ENCODE results near the gene SLC25A38.
A peak's percentile ranks its signal among the peaks of the same experiment; 100 is the strongest.
"Not testable (repeated sequence)": the region's sequence is repeated elsewhere in the genome, so short reads cannot be mapped to it uniquely, and the experiment has no call there.

Gene SLC25A38, protein sequence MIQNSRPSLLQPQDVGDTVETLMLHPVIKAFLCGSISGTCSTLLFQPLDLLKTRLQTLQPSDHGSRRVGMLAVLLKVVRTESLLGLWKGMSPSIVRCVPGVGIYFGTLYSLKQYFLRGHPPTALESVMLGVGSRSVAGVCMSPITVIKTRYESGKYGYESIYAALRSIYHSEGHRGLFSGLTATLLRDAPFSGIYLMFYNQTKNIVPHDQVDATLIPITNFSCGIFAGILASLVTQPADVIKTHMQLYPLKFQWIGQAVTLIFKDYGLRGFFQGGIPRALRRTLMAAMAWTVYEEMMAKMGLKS

DNA sequence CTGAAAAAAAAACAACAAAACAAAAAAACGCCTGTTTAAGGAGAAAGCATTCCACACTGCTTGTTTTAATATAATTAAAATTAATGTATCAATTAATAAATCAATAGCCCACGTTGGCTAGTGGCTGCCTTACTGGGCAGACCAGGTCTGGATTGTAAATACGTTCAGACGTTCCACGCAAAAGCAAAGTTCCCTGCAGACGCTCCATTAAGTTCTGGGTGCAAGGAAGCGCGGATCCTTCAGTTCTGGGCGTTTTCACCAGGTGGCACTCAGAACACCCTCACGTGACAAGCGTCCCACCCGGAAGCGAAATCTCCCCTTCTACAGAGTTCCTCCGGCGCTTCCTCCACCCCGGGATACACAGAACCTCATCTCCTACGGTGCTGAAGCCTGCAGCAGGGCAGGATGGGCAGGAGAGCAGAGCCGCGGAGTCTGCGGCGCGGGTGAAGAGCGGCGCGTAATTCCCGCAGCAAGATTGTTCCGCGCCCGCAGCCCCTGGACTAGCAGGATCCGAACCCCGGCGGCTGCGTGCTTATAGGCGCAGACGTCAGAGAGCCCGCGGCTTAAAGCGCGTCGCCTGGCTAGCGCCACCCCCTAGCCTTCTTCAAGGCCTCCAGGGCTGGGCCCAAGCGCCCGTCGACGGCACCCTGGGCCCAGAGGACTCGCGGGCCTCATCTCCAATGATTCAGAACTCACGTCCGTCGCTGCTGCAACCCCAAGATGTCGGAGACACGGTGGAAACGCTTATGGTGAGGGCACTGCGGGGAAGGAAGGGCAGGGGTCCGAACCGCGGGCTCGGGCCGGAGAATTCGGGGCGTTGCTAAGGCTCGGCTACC, at the start of gene SLC25A38:
SLC25A38 (plus strand) TSS at position 326 of the 836 bp plus-strand sequence; CDS start at position 681, 355 bp downstream.
- no peak for DNase-seq

DNA sequence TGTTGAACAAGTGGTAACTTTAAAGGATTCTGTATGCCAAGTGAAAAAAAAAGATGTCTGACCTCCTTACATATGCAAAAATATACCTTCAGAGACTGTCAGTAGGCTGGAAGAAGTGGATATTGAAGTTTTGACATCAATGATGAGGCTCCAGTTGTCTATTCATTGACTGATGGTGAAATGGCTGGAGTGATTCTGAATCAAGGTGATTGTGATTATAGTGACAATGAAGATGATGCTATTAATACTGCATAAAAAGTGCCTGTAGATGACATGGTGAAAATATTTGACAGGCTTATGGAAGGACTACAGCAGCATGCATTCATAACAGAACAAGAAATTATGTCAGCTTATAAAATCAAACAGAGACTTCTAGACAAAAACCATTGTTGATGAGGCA, 49.6 kb upstream of the SLC25A38 start:
- DNase-seq = no peak

DNA sequence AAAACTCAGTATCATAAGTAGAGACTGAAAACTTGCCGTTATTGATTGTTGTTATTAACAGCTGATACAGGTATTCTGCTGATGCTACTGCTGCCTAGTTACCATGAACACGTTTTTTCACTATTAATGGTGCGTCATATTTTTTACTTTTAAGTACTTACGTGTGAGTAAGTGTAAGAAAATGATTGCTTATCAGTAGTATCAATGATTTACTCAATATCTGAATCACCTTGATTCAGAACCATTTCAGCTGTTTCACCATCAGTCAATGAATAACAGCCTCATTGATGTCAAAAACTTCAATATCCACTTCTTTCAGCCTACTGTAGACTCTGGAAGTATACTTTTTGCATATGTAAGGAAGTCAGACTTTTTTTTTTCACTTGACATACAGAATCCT, 49.0 kb upstream of the SLC25A38 start:
- no peak for DNase-seq

DNA sequence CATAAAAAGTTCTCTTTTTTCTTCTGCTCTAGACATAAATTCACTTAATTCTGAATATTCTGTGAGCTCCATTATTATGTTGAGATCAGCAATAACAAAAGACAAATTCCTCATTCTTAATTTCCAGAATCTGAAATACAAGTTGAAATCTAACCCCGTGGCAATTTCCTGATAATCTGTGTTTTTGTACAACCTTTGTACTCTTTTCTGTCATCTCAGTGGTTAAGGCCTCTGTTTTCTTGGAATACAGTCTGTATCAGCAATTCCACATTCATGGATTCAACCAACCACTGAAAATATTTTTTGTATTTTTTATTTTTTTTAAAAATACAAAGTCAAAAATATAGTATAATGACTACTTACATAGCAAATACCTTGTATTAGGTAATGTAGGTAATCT, 45.0 kb upstream of the SLC25A38 start:
- no peak for DNase-seq

DNA sequence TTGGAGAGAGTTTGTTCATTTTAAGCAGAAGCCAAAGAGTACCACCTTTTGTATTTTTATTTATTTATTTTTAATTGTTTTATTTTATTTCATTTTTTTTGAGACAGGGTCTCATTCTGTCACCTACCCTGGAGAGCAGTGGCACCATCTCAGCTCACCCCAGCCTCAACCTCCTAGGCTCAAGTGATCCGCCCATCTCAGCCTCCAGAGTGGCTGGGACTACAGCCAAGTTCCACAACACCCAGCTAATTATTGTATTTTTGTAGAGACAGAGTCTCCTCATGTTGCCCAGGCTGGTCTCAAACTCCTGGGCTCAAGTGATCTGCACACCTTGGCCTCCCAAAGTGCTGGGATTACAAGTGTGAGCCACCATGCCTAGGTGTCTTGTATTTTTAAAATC, 44.1 kb upstream of the SLC25A38 start:
- no peak for DNase-seq

DNA sequence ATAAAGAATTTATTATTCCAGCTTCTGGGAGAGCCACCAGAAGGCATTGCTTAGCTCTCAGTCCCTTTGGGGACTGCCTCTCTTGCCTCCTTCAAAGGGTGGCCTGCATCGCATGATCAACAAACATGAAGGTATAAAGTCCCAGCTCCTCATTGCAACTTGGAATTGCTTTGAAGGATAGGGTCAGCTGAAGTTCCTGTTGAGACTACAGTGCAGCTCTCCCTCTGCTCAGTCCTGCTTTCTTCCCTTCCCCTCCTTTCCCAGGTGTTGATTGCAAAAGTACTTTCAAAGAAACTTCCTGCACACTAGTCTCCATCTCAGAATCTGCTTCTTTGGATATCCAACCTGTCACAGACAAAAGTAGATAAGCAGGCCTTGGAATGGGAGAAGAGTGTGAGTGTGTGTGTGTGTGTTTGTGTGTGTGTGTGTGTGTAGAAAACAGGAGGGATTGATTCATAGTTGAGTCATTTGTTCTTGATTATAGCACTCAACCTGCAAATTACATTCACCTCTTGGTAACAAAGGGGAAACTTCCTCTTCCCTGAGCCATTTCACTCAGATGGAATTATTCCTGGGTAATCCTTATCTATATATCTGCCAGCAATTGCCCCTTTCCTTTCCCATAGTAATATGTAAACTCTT, 40.0 kb upstream of the SLC25A38 start:
- DNase-seq = no peak

DNA sequence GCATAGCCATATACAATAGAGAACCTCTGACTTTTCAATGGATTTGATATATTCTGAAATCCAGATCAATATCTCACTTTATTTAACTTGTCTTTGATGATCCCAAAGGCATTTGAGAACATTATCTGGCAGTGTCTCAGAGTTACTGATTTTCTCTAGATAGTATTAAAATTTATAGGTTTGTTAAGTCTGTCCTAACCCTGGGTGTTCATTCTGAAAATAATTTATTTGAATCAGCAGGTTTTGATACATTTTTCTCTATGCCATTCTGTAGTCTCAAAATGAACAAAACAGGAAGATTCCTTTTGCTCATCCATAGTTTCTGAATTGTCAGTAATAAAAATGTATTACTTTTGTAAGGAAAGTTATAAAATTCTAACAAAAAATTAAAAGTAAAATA, 39.4 kb upstream of the SLC25A38 start:
- DNase-seq = no peak

DNA sequence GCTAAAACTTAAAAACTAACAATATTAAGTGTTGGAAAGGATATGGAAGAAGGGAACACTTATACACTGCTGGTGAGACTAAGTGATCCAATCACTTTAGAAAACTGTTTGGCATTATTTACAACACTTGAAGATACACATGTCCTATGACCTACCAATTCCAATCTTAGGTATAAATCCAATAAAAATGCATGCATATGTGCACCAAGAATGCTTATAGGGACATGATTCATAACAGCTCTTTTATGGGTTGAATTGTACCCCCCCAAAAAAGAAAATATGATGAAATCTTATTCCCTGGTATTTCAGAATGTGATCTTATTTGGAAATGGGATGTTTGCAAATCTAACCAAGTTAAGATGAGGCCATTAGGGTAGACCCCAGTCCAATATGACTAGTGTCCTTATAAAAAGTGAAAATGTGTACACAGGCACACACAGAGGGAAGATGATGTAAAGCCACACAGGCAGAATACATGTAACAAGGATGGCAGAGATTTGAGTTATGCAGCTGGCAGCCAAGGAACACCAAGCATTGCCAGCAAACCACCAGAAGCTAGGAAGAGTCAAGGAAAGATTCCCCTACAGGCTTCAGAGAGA, 38.3 kb upstream of the SLC25A38 start:
- no peak for DNase-seq

DNA sequence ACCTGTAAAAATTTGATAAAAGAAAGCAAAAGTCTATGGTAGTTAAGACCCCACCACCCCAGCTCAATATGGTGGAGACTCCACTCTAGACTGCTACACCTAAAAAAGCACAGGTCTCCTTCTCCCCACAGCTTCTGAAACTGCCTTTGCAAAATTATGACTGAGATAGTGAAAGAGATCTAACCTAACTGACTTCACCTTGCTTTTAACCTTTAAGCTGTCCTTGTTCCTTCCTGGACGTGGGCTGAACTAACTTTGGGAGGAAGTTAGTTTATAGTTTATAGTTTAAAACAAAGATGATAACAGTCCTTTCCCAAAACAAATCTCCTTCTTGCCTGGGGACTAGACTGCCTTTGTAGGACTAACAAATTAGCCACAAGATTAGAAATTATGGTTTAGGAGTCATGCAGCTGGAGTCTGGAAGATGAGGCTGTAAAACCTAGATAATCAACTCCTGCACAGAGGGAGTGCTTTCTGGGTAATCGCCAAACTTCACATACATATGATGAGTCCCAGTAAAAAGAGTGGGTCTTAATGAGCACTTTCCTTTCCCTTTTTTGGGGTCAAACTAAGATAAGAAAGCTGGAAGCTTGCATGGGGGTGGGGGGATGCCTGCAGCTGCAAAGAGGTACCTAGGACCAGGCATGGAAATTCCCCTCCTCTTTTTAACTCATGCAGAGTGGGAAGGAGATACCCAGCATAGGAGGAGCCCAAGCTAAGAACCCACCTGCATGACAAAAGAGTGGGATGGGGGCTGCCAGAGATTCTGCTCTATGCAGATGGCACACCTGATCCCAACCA, 36.2 kb upstream of the SLC25A38 start:
- DNase-seq = no peak

DNA sequence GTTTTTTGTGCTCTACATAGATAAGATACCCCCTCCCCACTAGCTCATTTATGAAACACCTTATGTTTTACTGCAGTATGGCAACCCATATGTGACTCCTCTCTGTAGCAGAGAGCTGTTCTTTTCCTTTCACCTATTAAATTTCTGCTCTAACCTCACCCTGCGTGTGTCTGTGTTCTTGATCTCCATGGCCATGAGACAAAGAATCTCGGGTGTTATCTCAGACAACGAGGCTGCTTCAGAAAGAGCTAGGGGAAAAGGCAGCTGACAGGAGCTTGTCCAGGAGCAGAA, 35.6 kb upstream of the SLC25A38 start:
- no peak for DNase-seq

DNA sequence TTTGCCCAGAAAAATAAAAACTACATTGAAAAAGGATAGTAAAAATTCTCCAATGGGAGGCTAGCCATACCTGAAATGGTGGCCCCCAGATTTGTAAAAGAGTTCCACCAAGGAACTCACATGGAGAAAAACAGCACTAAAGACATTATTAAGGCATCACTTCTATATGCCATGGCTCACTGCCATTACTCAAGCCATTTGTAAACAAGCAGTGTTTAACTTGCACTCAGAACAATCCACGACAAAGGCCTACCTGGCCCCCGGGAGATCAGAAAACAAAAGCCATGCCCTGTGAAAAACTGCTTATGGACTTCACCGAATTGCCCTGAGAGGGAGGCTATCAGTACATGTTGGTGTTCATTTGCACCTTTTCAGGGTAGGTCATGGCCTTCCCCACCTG, 34.1 kb upstream of the SLC25A38 start:
- peak; percentile 71 for DNase-seq

DNA sequence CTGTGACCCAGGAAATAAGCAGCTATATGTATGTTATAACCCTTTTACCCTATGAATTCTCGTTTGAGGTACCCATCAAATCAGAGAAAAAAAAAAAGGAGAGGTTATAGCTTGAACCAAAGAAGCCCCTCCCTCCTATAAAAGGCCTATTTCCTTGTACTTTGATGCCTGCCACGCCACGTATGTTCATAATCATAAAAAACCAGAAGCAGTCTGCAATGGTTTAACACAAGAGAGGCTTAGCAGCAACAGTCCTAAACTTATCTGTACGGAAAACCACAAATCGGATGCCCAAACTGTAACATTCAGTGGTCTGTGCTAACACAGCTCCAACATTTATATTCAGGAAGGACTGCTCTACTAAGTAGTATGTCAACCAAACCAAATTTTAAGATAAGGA, 32.5 kb upstream of the SLC25A38 start:
- DNase-seq = no peak

DNA sequence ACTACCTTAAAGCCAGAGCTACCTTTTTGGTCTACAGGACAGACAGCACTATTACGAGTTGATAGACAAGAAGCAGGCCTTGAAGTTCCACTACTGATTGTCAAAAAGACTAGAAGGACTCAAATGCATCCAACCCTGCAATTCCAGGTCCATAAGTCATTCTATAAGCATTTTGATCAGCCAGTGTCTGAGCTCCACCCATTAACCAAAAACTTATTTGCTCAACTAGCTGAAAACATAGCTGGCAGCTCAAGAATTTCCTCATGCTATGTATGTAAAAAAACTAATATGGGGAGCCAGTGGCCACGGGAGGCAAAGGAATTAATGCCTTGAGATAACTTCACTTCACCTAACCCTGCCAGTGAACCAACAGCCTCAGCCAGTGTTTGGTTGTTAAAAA, 32.0 kb upstream of the SLC25A38 start:
- not testable (repeated sequence) for DNase-seq

DNA sequence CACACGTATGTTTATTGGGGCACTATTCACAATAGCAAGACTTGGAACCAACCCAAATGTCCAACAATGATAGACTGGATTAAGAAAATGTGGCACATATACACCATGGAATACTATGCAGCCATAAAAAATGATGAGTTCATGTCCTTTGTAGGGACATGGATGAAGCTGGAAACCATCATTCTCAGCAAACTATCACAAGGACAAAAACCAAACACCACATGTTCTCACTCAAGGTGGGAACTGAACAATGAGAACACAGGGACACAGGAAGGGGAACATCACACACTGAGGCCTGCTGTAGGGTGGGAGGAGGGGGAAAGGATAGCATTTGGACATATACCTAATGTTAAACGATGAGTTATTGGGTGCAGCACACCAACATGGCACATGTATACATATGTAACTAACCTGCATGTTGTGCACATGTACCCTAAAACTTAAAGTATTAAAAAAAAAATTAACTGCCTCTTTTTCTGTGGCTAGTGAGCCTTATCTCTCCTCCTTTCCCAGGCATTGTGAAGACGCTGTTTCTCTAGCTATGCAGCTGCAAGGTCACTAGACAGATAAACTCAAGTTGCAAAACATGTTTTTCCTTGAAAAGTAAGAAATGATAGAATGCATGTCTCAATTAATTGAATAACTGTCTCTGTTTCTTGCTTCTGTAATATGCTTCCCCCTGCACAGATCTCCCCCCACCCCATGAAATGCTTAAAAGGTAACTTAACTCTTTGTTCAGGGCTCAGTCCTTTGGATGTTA, 29.8 kb upstream of the SLC25A38 start:
- not testable (repeated sequence) for DNase-seq

DNA sequence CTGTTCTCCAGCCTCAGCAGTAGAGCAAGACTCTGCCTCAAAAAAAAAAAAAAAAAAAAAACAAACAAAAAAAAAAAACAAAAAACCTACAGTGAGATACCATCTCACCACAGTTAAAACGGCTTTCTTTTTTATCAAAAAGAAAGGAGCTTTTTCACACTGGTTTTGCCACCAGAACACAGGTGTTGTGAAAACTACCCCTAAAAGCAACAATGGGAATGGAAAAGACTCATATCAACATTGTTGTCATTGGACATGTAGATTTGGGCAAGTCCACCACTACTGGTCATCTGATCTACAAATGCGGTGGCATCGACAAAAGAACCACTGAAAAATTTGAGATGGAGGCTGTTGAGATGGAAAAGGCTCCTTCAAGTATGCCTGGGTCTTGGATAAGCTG, 24.8 kb upstream of the SLC25A38 start:
- DNase-seq = no peak

DNA sequence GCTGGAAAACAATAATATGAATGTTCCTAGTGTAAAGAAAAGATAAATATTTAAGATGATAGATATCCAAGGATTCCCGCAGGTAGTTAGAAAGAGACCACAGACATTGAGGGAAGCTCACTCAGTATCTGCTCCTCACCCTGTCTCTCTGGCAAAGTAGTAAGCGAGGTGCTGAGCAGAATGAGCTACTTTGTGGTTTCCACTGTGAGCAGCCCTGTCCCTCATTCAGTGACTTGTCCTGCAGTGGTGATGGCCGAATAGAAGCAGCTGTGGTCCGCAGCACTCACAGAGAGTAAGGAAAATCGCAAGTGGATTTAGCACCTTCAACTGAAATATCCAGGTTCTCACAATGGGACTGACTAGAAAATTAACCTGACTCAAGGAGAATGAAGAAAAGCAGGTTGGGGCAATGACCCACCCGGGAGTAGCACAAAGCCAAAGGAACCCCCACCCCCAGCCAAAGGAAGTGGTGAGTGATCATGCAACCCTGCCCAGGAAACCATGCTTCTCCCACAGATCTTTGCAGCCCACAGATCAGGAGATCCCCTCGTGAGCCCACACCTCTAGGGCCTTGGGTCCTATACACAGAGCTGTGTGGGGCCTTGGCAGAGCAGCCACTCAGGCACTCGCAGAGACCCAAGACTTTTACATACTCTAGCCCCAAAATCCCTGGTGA, 21.8 kb upstream of the SLC25A38 start:
- no peak for DNase-seq

DNA sequence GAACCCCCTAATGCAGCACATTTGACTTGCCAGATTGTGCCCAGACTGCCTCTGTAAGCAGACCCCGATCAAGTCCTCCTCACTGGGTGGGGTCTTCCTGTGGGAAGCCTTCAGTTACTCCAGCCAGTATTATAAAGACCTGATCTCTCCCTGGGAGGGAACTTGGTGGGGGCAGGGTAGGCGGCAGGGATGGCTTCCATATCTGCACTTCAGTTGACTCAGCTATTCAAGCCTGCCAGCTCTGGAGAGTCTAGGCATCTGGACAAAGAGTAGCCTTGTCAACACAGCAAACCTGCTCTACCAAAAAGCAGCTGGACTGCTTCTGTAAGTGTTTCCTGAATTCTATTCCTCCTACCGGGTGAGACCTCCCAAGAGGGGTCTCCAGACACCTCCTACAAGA, 21.0 kb upstream of the SLC25A38 start:
- DNase-seq = peak; percentile 73

DNA sequence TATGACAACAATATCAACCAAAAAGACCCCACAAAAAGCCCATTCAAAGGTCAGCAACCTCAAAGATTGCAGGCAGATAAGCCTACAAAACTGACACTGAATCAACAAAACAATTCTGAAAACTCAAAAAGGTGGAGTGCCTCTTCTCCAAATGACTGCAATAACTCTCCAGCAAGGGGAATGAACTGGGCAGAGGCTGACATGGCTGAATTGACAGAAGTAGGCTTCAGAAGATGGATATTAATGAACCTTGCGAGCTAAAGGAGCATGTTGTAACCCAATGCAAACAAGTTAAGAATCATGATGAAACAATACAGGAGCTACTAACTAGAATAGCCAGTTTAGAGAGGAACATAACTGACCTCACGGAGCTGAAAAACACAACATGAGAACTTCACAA, 20.4 kb upstream of the SLC25A38 start:
- peak; percentile 91 for DNase-seq

DNA sequence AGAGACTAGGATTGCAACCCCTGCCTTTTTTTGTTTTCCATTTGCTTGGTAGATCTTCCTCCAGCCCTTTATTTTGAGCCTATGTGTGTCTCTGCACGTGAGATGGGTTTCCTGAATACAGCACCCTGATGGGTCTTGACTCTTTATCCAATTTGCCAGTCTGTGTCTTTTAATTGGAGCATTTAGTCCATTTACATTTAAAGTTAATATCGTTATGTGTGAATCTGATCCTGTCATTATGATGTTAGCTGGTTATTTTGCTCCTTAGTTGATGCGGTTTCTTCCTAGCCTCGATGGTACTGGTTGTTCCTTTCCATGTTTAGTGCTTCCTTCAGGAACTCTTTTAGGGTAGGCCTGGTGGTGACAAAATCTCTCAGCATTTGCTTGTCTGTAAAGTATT, 12.7 kb upstream of the SLC25A38 start:
- not testable (repeated sequence) for DNase-seq

DNA sequence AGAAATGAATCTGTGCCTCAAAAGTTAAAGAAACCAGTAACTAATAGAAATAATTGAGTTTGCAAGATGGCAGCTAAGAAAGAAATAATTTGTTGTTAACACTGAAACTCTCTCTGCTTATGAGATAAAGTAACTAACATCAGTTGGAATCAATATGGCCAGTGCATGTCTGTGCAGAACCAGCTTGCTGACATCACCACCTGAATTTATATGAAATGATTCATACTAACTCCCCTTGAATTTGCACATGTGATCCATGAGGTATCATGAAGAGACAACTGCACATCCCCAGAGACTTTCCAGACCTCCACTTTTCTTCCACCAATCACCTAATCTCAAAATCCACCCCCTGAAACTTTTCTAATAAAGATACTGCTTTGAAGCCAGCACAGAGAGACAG, 10.3 kb upstream of the SLC25A38 start:
- no peak for DNase-seq

DNA sequence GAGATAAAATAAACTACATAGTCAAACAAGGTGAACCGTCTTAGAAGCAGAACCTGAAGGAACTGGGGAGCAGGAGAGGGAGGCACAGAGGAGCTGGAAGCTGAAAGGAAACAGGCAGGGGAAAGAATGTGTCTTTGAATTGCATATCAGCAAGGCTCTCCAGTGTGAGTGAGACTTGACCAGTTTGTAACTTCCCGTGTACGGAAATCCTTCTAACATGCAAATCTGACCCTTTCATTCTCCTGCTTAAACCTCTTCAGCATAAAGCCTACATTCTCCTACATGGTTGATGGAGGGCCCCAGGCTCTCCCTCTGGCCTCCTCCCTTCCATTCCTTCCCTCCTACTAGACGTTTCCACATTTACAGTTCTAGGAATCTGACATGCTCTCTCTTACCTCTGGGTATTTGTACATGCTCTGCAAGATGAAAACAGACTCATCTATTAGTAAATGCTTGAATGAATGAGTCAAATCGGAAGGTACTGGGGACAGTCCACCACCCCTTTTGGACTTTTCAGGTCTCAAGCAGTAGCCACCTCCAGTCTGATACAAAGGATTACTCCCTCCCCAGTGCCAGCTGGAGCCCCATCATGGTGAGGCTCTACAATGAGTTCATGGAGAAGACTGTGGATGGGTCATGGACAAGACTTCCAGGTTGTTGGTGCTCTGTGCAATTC, 6.1 kb upstream of the SLC25A38 start:
- no peak for DNase-seq
